22Rv1 (cell line): ENCODE measurements around the gene GATM.

ENCODE experiments used
- ZFX ChIP-seq: fragments of 450-650 bp; IDR thresholded peaks from 2 replicates; pipeline ENCODE4 v1.6.1; 2017; ENCODE audit warnings: antibody characterized with exemption, borderline replicate concordance
- TF ChIP-seq, protein P1 (sequence below): fragments of 450-650 bp; IDR thresholded peaks from 2 replicates; pipeline ENCODE4 v1.5.1; 2017; ENCODE audit warnings: mild to moderate bottlenecking

DNA sequence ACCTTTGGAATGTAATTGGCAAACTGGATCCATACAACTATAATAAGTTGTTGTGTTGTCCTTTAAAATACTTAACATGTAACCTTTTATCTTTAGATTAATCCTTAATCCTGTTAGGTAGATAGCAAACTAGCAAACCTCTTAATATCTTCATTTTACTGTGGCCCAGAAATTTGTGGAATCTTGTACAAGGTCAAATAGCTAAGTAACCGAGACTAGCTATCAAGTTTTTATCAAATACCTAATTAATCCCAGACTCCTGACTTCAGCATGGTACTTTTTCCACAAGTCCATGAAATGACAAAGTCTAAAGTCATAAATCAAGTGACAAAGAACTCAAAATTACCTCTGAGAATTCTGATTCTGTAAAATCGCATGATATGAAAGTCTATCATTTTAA is 4.4 kb downstream of the GATM start:
- TF ChIP-seq, protein P1, sequence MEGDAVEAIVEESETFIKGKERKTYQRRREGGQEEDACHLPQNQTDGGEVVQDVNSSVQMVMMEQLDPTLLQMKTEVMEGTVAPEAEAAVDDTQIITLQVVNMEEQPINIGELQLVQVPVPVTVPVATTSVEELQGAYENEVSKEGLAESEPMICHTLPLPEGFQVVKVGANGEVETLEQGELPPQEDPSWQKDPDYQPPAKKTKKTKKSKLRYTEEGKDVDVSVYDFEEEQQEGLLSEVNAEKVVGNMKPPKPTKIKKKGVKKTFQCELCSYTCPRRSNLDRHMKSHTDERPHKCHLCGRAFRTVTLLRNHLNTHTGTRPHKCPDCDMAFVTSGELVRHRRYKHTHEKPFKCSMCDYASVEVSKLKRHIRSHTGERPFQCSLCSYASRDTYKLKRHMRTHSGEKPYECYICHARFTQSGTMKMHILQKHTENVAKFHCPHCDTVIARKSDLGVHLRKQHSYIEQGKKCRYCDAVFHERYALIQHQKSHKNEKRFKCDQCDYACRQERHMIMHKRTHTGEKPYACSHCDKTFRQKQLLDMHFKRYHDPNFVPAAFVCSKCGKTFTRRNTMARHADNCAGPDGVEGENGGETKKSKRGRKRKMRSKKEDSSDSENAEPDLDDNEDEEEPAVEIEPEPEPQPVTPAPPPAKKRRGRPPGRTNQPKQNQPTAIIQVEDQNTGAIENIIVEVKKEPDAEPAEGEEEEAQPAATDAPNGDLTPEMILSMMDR, result no peak
- no peak for TF ChIP-seq ZFX
